HepG2 (cell line): Measurements from ENCODE around the gene NAIF1. TPM values are rescaled to one million over a fixed set of nuclear protein-coding genes. Genes with fewer than 3 reads are reported as not detected.

Experiments used
- AHR ChIP-seq: IDR thresholded peaks from 2 replicates; pipeline ENCODE4 v1.6.1; 2018; ENCODE audit warnings: missing genetic modification reagents, missing compliant biosample characterization
- BRF2 ChIP-seq: sonication (generic); formaldehyde crosslinking; IDR thresholded peaks from 2 replicates; pipeline ENCODE4 v1.8.1; 2022; ENCODE audit warnings: mild to moderate bottlenecking, missing genetic modification reagents
- CBFB ChIP-seq: sonication (generic); formaldehyde crosslinking; IDR thresholded peaks from 2 replicates; pipeline ENCODE4 v1.4.0; 2020; ENCODE audit warnings: missing genetic modification reagents
- DBP ChIP-seq: sonication (generic); formaldehyde crosslinking; IDR thresholded peaks from 2 replicates; pipeline ENCODE4 v1.4.0; 2020; ENCODE audit warnings: missing genetic modification reagents; ENCODE audit errors: not compliant biosample characterization
- ELF4 ChIP-seq: sonication (generic); formaldehyde crosslinking; IDR thresholded peaks from 2 replicates; pipeline ENCODE4 v1.5.0; 2020; ENCODE audit warnings: missing genetic modification reagents, mild to moderate bottlenecking, moderate library complexity, borderline replicate concordance
- ESRRA ChIP-seq: sonication (generic); formaldehyde crosslinking; IDR thresholded peaks from 2 replicates; pipeline ENCODE4 v1.5.1; 2020; ENCODE audit warnings: mild to moderate bottlenecking, low read depth, missing genetic modification reagents
- GABPA ChIP-seq, 2 experiments: IDR thresholded peaks; 2 replicates each; pipeline ENCODE4 v1.6.1; 2011 to 2016; ENCODE audit warnings: low read depth in 2 of 2, low read length in 1 of 2, missing biosample characterization in 1 of 2, missing genetic modification characterization in 1 of 2
- IRF1 ChIP-seq: sonication (generic); formaldehyde crosslinking; IDR thresholded peaks from 2 replicates; pipeline ENCODE4 v1.4.0; 2020; ENCODE audit warnings: low read depth, mild to moderate bottlenecking, missing genetic modification reagents
- KMT2B ChIP-seq: IDR thresholded peaks from 2 replicates; pipeline ENCODE4 v1.6.1; 2016; ENCODE audit warnings: missing genetic modification reagents, missing compliant biosample characterization
- MEIS1 ChIP-seq: sonication (generic); formaldehyde crosslinking; IDR thresholded peaks from 2 replicates; pipeline ENCODE4 v1.9.0; 2021; ENCODE audit warnings: mild to moderate bottlenecking, missing genetic modification reagents, moderate library complexity, borderline replicate concordance
- MYPOP ChIP-seq: sonication (generic); formaldehyde crosslinking; IDR thresholded peaks from 2 replicates; pipeline ENCODE4 v1.8.1; 2023; ENCODE audit warnings: mild to moderate bottlenecking, moderate library complexity, missing genetic modification reagents
- PAX8 ChIP-seq: sonication (generic); formaldehyde crosslinking; IDR thresholded peaks from 2 replicates; pipeline ENCODE4 v1.8.0; 2022; ENCODE audit warnings: mild to moderate bottlenecking, missing genetic modification reagents, borderline replicate concordance
- RFXAP ChIP-seq: sonication (generic); formaldehyde crosslinking; IDR thresholded peaks from 2 replicates; pipeline ENCODE4 v1.4.0; 2020; ENCODE audit warnings: missing genetic modification reagents, borderline replicate concordance
- RNF2 ChIP-seq: fragments of 450-650 bp; conservative IDR thresholded peaks from 2 replicates; pipeline ENCODE4 v1.6.1; 2016; ENCODE audit warnings: low read depth
- SP2 ChIP-seq: sonication (generic); formaldehyde crosslinking; IDR thresholded peaks from 2 replicates; pipeline ENCODE4 v1.5.1; 2020; ENCODE audit warnings: mild to moderate bottlenecking, missing genetic modification reagents
- THAP9 ChIP-seq: sonication (generic); formaldehyde crosslinking; IDR thresholded peaks from 2 replicates; pipeline ENCODE4; 2020; ENCODE audit warnings: missing genetic modification reagents, mild to moderate bottlenecking, borderline replicate concordance
- YEATS4 ChIP-seq: sonication (generic); formaldehyde crosslinking; IDR thresholded peaks from 2 replicates; pipeline ENCODE4 v1.4.0; 2020; ENCODE audit warnings: missing genetic modification reagents, borderline replicate concordance
- ZBTB7B ChIP-seq: sonication (generic); formaldehyde crosslinking; IDR thresholded peaks from 2 replicates; pipeline ENCODE4 v1.4.0; 2020; ENCODE audit warnings: missing genetic modification reagents
- ZNF362 ChIP-seq: sonication (generic); formaldehyde crosslinking; IDR thresholded peaks from 2 replicates; pipeline ENCODE4 v1.4.0; 2020; ENCODE audit warnings: missing genetic modification reagents, mild to moderate bottlenecking, borderline replicate concordance
- ZSCAN25 ChIP-seq: sonication (generic); formaldehyde crosslinking; IDR thresholded peaks from 2 replicates; pipeline ENCODE4 v1.8.0; 2022; ENCODE audit warnings: mild to moderate bottlenecking, missing genetic modification reagents
- polyA plus RNA-seq, 8 experiments: library from polyadenylated mRNA; depleted of rRNA in 3 of 8; stranded (reverse) in 7 of 8; unstranded in 1 of 8; fragments of >200 nt; fragmentation: Illumina TruSeq in 4 of 8; extraction: Trizol in 4 of 8; gene quantifications; 2 replicates each; pipeline versions ENCODE4 v1.2.1 to v1.2.3, GENCODE V29; 2011 to 2016; ENCODE audit warnings: low read depth in 4 of 8, missing spikeins in 1 of 8, mixed read lengths in 1 of 8; ENCODE audit not compliant: insufficient read depth in 1 of 8
- total RNA-seq, 5 experiments: library from RNA; depleted of rRNA; stranded (reverse); fragments of >200 nt; fragmentation: Illumina TruSeq; extraction: Trizol; gene quantifications; 2 replicates each; pipeline ENCODE4 v1.2.3, GENCODE V29; 2016; ENCODE audit warnings: low read depth in 1 of 5

Gene NAIF1
- total and polyA plus RNA-seq, 2 of the 13 experiments (the other 11 are each of a cell fraction or from before 2014, with no cell fraction given) = 6.0 to 6.9 TPM

- TF ChIP-seq IRF1 (CRISPR knock-in tag) (peak; percentile 41; the same call in 1 of the 2 replicates), THAP9 (CRISPR knock-in tag) (0 out of 2 replicates have a peak, but pooled peaks have one; percentile 52), CBFB (CRISPR knock-in tag) (peak; percentile 80), ESRRA (CRISPR knock-in tag) (peak; percentile 96), ZNF362 (CRISPR knock-in tag) (peak; percentile 65; the same call in 1 of the 2 replicates), SP2 (CRISPR knock-in tag) (0 out of 2 replicates have a peak, but pooled peaks have one; percentile 20), MEIS1 (CRISPR knock-in tag) (peak; percentile 99), GABPA (IDR thresholded peaks at IDR 0.05; ENCODE audit: low read depth, low read length) (no peak), GABPA (CRISPR knock-in tag; IDR thresholded peaks at IDR 0.05; ENCODE audit: low read depth) (peak; percentile 71), BRF2 (CRISPR knock-in tag) (peak; percentile 67; the same call in 1 of the 2 replicates), ELF4 (CRISPR knock-in tag) (0 out of 2 replicates have a peak, but pooled peaks have one; percentile 49), ZSCAN25 (CRISPR knock-in tag) (peak; percentile 87), MYPOP (CRISPR knock-in tag) (peak; percentile 79; the same call in 1 of the 2 replicates), RNF2 (peak; percentile 74), ZBTB7B (CRISPR knock-in tag) (peak; percentile 93), DBP (CRISPR knock-in tag) (peak; percentile 51), PAX8 (CRISPR knock-in tag) (peak; percentile 68; the same call in 1 of the 2 replicates), RFXAP (CRISPR knock-in tag) (peak; percentile 72; the same call in 1 of the 2 replicates), YEATS4 (CRISPR knock-in tag) (peak; percentile 88; the same call in 1 of the 2 replicates), AHR (peak; percentile 59; the same call in 1 of the 2 replicates), KMT2B (CRISPR knock-in tag) (peak; percentile 83)
Observed at GRCh38 chr9:128102861-128103588, 35.9 kb upstream of the NAIF1 start (continued).
